ENCODE results near the gene ADH7.
"Not testable (repeated sequence)": the region's sequence is repeated elsewhere in the genome, so short reads cannot be mapped to it uniquely, and the experiment has no call there.

Gene ADH7

DNA sequence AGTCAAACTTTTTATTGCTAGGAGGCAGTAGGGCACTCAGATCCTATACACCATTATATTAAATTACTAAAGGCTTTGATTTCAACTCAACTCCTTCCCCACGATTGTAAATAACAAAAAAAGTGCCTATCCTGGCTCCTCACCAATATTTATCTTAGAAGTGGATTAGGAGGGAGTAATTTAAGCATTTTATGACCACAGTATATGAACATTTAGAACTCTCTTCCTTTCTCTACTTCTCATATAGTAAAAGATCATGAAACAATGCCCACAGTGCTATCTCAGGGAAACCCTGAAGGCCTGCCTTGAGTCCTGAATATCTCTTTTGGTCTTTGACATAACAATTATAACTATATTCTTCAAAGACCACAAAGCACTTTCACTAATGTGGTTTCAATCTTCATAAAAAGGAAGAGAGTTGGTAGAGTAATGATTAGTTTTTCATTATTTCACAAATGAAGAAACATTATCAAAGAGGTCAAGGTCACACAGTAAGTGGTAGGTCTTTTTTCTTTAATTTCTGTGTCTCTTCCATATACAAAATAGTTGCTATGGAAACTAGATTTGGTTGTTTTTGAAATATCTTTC is 53.5 kb downstream of the ADH7 start:
- no peaks in the 10 kb centered on the region for H3K36me3 Mint-ChIP-seq (ENCODE audit: low read depth)
- DNase-seq (ENCODE audit: low spot score): no peak
- H3K9me3 Mint-ChIP-seq: no peaks in the 10 kb centered on the region
- no peaks in the 10 kb centered on the region for H3K4me1 Mint-ChIP-seq (ENCODE audit: low read depth)
- peaks cover 5% of the 10 kb centered on the region for H3K27me3 Mint-ChIP-seq (ENCODE audit: low read depth)
- no peak overlapping the region for H3K4me3 Mint-ChIP-seq
- H3K27ac Mint-ChIP-seq: no peak overlapping the region

DNA sequence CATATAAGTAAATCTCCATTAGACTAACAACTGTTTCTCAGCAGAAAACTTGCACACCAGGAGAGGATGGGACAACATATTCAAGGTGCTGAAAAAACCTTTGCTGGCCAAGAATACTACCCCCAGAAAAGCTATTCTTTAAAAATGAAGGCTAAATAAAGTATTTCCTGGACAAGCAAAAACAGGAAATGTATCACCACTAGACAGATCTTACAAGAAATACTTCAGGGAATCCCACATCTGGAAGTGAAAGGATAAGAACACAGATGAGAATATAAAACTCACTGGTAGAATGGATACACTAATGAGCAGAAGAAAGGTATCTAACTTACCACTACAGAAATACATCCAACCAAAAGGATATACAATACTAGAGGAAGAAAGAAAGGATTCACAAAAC is 55.6 kb downstream of the ADH7 start:
- Mint-ChIP-seq H3K9me3 (peaks cover 3% of the 10 kb centered on the region), H3K27me3 (ENCODE audit: low read depth) (peaks cover 2% of the 10 kb centered on the region), H3K4me3 (no peak overlapping the region), H3K36me3 (ENCODE audit: low read depth) (no peaks in the 10 kb centered on the region), H3K4me1 (ENCODE audit: low read depth) (no peaks in the 10 kb centered on the region), H3K27ac (no peak overlapping the region)
- DNase-seq (ENCODE audit: low spot score): no peak

DNA sequence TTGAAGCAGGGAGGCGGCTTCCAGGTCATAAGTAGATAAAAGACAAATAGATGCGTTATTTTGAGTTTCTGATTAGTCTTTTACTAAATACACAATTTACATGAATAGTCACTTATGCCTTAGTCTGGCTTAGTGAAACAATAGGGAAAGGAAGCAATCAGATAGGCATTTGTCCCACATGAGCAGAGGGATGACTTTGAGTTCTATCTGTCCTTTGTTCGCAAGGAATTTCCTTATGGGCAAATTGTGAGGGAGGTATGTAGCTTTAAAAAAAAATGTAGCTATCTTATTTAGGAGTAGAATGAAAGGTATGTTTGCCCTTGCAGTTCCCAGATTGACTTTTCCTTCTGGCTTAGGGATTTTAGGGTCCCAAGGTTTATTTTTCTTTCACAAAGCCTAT is 56.3 kb downstream of the ADH7 start:
- H3K27ac Mint-ChIP-seq: no peak overlapping the region
- DNase-seq (ENCODE audit: low spot score): no peak
- no peaks in the 10 kb centered on the region for H3K36me3 Mint-ChIP-seq (ENCODE audit: low read depth)
- H3K4me3 Mint-ChIP-seq: no peak overlapping the region
- peaks cover 2% of the 10 kb centered on the region for H3K27me3 Mint-ChIP-seq (ENCODE audit: low read depth)
- peaks cover 3% of the 10 kb centered on the region for H3K9me3 Mint-ChIP-seq
- no peaks in the 10 kb centered on the region for H3K4me1 Mint-ChIP-seq (ENCODE audit: low read depth)

DNA sequence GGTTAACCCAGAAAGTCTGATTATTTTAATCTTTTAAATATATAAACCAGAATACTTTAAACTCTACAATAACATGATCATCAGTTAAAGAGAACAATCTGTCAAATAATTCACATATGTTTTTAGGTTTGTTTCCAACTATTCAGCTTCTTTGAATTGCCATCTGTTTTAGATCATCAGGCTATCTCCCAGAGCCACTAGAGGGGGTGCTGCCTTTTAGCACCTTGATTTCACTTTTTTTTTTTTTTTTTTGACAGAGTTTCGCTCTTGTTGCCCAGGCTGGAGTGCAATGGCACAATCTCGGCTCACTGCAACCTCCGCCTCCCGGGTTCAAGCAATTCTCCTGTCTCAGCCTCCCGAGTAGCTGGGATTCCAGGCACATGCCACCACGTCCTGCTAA is 57.8 kb downstream of the ADH7 start:
- H3K27me3 Mint-ChIP-seq (ENCODE audit: low read depth); H3K36me3 Mint-ChIP-seq (ENCODE audit: low read depth); DNase-seq (ENCODE audit: low spot score); H3K9me3 Mint-ChIP-seq; H3K4me3 Mint-ChIP-seq; H3K27ac Mint-ChIP-seq; H3K4me1 Mint-ChIP-seq (ENCODE audit: low read depth): not testable (repeated sequence)

DNA sequence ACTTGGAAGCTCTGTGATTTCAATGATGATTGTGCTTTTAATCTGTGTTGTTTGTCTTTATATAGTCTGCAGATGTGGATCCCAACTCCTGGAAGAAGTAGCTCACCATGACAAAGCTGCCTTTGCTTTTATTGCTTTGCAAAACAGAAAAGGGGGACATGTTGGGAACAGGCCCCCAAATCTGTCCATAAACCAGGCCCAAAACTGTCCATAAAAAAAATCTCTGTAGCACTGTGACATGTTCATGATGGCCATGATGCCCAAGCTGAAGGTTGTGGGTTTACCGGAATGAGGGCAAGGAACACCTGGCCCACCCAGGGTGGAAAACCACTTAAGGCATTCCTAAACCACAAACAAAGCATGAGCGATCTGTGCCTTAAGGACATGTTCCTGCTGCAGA is 62.7 kb downstream of the ADH7 start:
- DNase-seq (ENCODE audit: low spot score); H3K9me3 Mint-ChIP-seq; H3K27me3 Mint-ChIP-seq (ENCODE audit: low read depth); H3K4me3 Mint-ChIP-seq; H3K27ac Mint-ChIP-seq; H3K4me1 Mint-ChIP-seq (ENCODE audit: low read depth); H3K36me3 Mint-ChIP-seq (ENCODE audit: low read depth): not testable (repeated sequence)

DNA sequence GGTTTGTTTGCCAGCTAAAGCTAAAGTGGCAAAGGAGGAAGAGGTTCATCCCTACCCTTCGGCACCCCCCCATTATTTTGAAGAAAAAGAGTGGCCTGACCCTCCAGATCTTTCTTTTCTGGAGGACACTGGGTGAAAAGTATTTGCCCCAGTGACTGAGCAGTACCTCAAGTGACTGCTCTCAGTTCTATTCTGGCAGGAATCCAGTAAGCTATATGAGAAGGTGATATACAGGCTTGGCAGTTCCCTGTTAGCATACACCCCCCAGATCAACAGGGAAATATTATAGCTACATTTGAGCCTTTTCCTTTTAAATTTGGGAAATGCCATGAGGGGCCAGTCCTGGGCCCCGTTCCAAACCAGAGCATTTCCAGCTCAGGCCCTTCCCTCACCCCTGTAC is 67.3 kb downstream of the ADH7 start:
- not testable (repeated sequence) for H3K27me3 Mint-ChIP-seq (ENCODE audit: low read depth); DNase-seq (ENCODE audit: low spot score); H3K4me1 Mint-ChIP-seq (ENCODE audit: low read depth); H3K4me3 Mint-ChIP-seq; H3K36me3 Mint-ChIP-seq (ENCODE audit: low read depth); H3K9me3 Mint-ChIP-seq; H3K27ac Mint-ChIP-seq

DNA sequence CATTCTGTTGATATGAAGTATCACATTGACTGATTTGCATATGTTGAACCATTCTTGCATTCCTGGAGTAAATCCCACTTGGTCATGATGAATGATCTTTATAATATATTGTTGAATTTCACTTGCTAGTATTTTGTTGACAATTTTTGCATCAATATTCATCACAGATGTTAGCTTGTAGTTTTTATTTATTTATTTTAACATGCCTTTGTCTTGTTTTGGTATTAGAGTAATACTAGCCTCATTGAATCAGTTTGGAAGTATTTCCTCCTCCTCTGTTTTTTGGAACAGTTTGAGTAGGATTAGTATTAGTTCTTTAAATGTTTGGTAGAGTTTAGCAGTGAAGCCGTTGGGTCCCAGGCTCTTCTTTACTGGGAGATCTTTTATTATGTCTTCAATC is 68.7 kb downstream of the ADH7 start:
- DNase-seq (ENCODE audit: low spot score): no peak
- Mint-ChIP-seq H3K9me3 (no peaks in the 10 kb centered on the region), H3K4me1 (ENCODE audit: low read depth) (no peaks in the 10 kb centered on the region), H3K4me3 (no peak overlapping the region), H3K27ac (no peak overlapping the region), H3K36me3 (ENCODE audit: low read depth) (no peaks in the 10 kb centered on the region), H3K27me3 (ENCODE audit: low read depth) (peaks cover 2% of the 10 kb centered on the region)

DNA sequence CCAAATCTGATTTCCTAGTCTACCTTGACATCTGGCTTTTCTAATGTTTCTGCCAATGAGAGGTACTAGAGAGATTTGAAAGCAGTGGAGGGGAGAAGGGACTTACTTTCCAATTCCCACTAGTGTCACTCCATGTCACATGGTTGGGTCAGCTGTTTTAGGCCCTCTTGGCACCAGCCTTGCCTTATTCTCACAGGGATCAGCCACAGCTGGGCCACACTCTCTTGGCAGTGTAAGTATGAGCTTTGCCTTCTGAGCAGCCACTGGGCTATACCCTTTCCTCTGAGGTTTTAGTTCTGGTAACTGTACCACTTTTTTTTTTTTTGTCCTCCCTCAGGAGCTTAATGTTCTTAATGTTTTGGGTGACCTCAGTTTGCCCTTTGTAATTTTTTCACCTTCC is 72.4 kb downstream of the ADH7 start:
- Mint-ChIP-seq H3K4me3 (no peak overlapping the region), H3K4me1 (ENCODE audit: low read depth) (no peaks in the 10 kb centered on the region), H3K36me3 (ENCODE audit: low read depth) (no peaks in the 10 kb centered on the region), H3K27me3 (ENCODE audit: low read depth) (no peaks in the 10 kb centered on the region), H3K27ac (no peak overlapping the region), H3K9me3 (no peaks in the 10 kb centered on the region)
- no peak for DNase-seq (ENCODE audit: low spot score)
